ENCODE data around the gene FKTN. TPM values are rescaled to one million over a fixed set of nuclear protein-coding genes. Genes with fewer than 3 reads are reported as not detected.

The FKTN gene
- total and polyA plus RNA-seq, 2 donors from 2014 or later: 5.9 to 21.4 TPM

- Histone ChIP-seq H3K36me3 (ENCODE audit: control insufficient read depth in 2 of 3, insufficient read depth in 3 of 3, low read length in 3 of 3) (peaks cover 0 to 6% (median 0%) of the 10 kb centered on the region in 3 donors), H3K9ac (ENCODE audit: low read length in 3 of 3) (no peak overlapping the region), H3K27me3 (ENCODE audit: control insufficient read depth, insufficient read depth, low read length) (no peaks in the 10 kb centered on the region), H3K9me3 (ENCODE audit: control insufficient read depth in 2 of 3, insufficient read depth in 1 of 3, low read length in 3 of 3) (no peaks in the 10 kb centered on the region), H3K27ac (ENCODE audit: low read depth in 2 of 2, low read length in 2 of 2) (no peak overlapping the region), H3K4me1 (ENCODE audit: control insufficient read depth in 2 of 3, insufficient read depth in 2 of 3, low read depth in 1 of 3, low read length in 3 of 3) (no peaks in the 10 kb centered on the region), H3K4me3 (ENCODE audit: low read length in 3 of 3) (no peak overlapping the region)
- FAIRE-seq (no peak), DNase-seq (no peak)
- no peak for TF ChIP-seq CTCF (IDR thresholded peaks at IDR 0.05; ENCODE audit: borderline replicate concordance, extremely low read depth, insufficient read depth)
- intact Hi-C loops (cut with DNase I): no loop called here
These were observed 26.4 kb upstream of the FKTN start for GRCh38 chr9:105531530-105531929.

GRCh38 chr9:105535920-105536668 lies 21.8 kb upstream of the FKTN start:
- FAIRE-seq: no peak
- TF ChIP-seq CTCF (IDR thresholded peaks at IDR 0.05; ENCODE audit: borderline replicate concordance, extremely low read depth, insufficient read depth): no peak
- Histone ChIP-seq H3K4me1 (ENCODE audit: control insufficient read depth in 2 of 3, insufficient read depth in 2 of 3, low read depth in 1 of 3, low read length in 3 of 3) (no peaks in the 10 kb centered on the region), H3K27me3 (ENCODE audit: control insufficient read depth, insufficient read depth, low read length) (no peaks in the 10 kb centered on the region), H3K36me3 (ENCODE audit: control insufficient read depth in 2 of 3, insufficient read depth in 3 of 3, low read length in 3 of 3) (peaks cover 0 to 6% (median 0%) of the 10 kb centered on the region in 3 donors), H3K4me3 (ENCODE audit: low read length in 3 of 3) (no peak overlapping the region), H3K9ac (ENCODE audit: low read length in 3 of 3) (no peak overlapping the region), H3K27ac (ENCODE audit: low read depth in 2 of 2, low read length in 2 of 2) (no peak overlapping the region), H3K9me3 (ENCODE audit: control insufficient read depth in 2 of 3, insufficient read depth in 1 of 3, low read length in 3 of 3) (no peaks in the 10 kb centered on the region)
- intact Hi-C loops (cut with DNase I): no loop called here
- no peak for DNase-seq

GRCh38 chr9:105539452-105539851 lies 18.5 kb upstream of the FKTN start:
- H3K27ac ChIP-seq (ENCODE audit: low read depth in 2 of 2, low read length in 2 of 2): no peak overlapping the region
- H3K27me3 ChIP-seq (ENCODE audit: control insufficient read depth, insufficient read depth, low read length): no peaks in the 10 kb centered on the region
- no peaks in the 10 kb centered on the region for H3K4me1 ChIP-seq (ENCODE audit: control insufficient read depth in 2 of 3, insufficient read depth in 2 of 3, low read depth in 1 of 3, low read length in 3 of 3)
- no peak for FAIRE-seq
- TF ChIP-seq CTCF (IDR thresholded peaks at IDR 0.05; ENCODE audit: borderline replicate concordance, extremely low read depth, insufficient read depth): no peak
- intact Hi-C loops (cut with DNase I): no loop called here
- H3K9me3 ChIP-seq (ENCODE audit: control insufficient read depth in 2 of 3, insufficient read depth in 1 of 3, low read length in 3 of 3): no peaks in the 10 kb centered on the region
- H3K36me3 ChIP-seq (ENCODE audit: control insufficient read depth in 2 of 3, insufficient read depth in 3 of 3, low read length in 3 of 3): peaks cover 0 to 6% (median 0%) of the 10 kb centered on the region in 3 donors
- H3K4me3 ChIP-seq (ENCODE audit: low read length in 3 of 3): no peak overlapping the region
- no peak for DNase-seq
- H3K9ac ChIP-seq (ENCODE audit: low read length in 3 of 3): no peak overlapping the region
